ENCODE data around the gene CASQ2. TPM values are rescaled to one million over a fixed set of nuclear protein-coding genes. Genes with fewer than 3 reads are reported as not detected.
A peak's percentile ranks its signal among the peaks of the same experiment; 100 is the strongest.

Gene CASQ2
- total and polyA plus RNA-seq, 2 of the 13 experiments (the other 11 are each of a cell fraction or from before 2014, with no cell fraction given): not detected

GRCh38 chr1:115669002-115669673, 99.4 kb downstream of the CASQ2 start:
- 97% methylated on average over 5 of the region's 5 CpGs for WGBS (ENCODE audit: low lambda C conversion rate)
- H3K9me3 ChIP-seq (ENCODE audit: low read length): no peaks in the 10 kb centered on the region
- TF ChIP-seq NFE2 (CRISPR knock-in tag; IDR thresholded peaks at IDR 0.05) (peak; percentile 66; the same call in 1 of the 2 replicates), FOSL2 (CRISPR knock-in tag; IDR thresholded peaks at IDR 0.05) (0 out of 2 replicates have a peak, but pooled peaks have one; percentile 14), NBN (conservative IDR thresholded peaks at IDR 0.05) (no peak), HHEX (CRISPR knock-in tag; IDR thresholded peaks at IDR 0.05) (no peak), MAFK (conservative IDR thresholded peaks at IDR 0.05 in 1 of 2, IDR thresholded peaks at IDR 0.05 in 1 of 2; ENCODE audit: low read length in 2 of 2) (peak; percentile 41 to 48; a peak in 2 of 4 replicates), HNRNPLL (IDR thresholded peaks at IDR 0.05; ENCODE audit: low read depth, low read length, poor library complexity, severe bottlenecking) (no peak), DR1 (CRISPR knock-in tag; IDR thresholded peaks at IDR 0.05) (no peak), ZMAT3 (CRISPR knock-in tag; conservative IDR thresholded peaks at IDR 0.05) (no peak), NFE2L2 (IDR thresholded peaks at IDR 0.05; ENCODE audit: low read length) (peak; percentile 91), ZNF282 (IDR thresholded peaks at IDR 0.05; ENCODE audit: partially characterized antibody) (no peak), KDM6A (CRISPR knock-in tag; IDR thresholded peaks at IDR 0.05; ENCODE audit: low read depth) (no peak), HCFC1 (IDR thresholded peaks at IDR 0.05; ENCODE audit: low read depth, low read length) (no peak), ZNF644 (CRISPR knock-in tag; IDR thresholded peaks at IDR 0.05; ENCODE audit: low read depth) (no peak)
- ChIA-PET CTCF (ENCODE audit: low intra/inter-chr PET ratio, low total read pairs) (no interaction called here), POLR2A (interaction anchor here (0.6 kb wide), 1 partner anchor 29 kb away, joined by 3 read pairs; no protein-coding TSS in a partner anchor)
- peaks cover 4 to 45% of the 10 kb centered on the region in 2 experiments for H3K36me3 ChIP-seq (replicated peaks in 1 of 2; ENCODE audit: control insufficient read depth in 1 of 2, insufficient read depth in 2 of 2, low read length in 2 of 2)
- no peak overlapping the region for H3K4me3 ChIP-seq (replicated peaks in 1 of 3; ENCODE audit: insufficient read depth in 1 of 3, low read depth in 2 of 3, low read length in 3 of 3)
- peak; percentile 23 for DNase-seq (ENCODE audit: low spot score)
- ATAC-seq: no peak
- BruUV-seq (replicated peaks): no TSS peak
- intact Hi-C loops (cut with micrococcal nuclease; ENCODE audit: unreplicated experiment): no loop called here
- no peak overlapping the region for H3K27ac ChIP-seq (ENCODE audit: extremely low read length, insufficient read depth, low read length)
- no peak overlapping the region for H3K4me2 ChIP-seq (ENCODE audit: low read depth, low read length)
- in situ Hi-C loops (cut with HindIII; ENCODE audit: extremely low pct_ligation_motif_present, low pct_unique_long_range_greater_than_20kb): no loop called here
- no peak overlapping the region for H3K9ac ChIP-seq (ENCODE audit: insufficient read depth, low read depth, low read length)
- no peaks in the 10 kb centered on the region for H3K79me2 ChIP-seq (ENCODE audit: insufficient read depth, low read length)
- H3K27me3 ChIP-seq (ENCODE audit: control insufficient read depth in 1 of 2, insufficient read depth in 2 of 2, low read length in 2 of 2): no peaks in the 10 kb centered on the region
- no peaks in the 10 kb centered on the region for H4K20me1 ChIP-seq (ENCODE audit: insufficient read depth, low read length)
- peaks cover 19% of the 10 kb centered on the region; the same call in 1 of the 2 replicates for H3K4me1 ChIP-seq (ENCODE audit: insufficient read depth, low read length)
- no peak overlapping the region for H2AFZ ChIP-seq (ENCODE audit: low read length)
- no peak for FAIRE-seq
